Neural cell (in vitro differentiated cells): ENCODE results near the gene TEX35. TPM values are rescaled to one million over a fixed set of nuclear protein-coding genes. Genes with fewer than 3 reads are reported as not detected.

Experiments used
- H2AFZ ChIP-seq: fragments of 200-600, 300-800 bp; sonication (generic), shearing (Covaris generic); 2 replicates; pipeline ENCODE4 v1.6.0; 2014; ENCODE audit warnings: low read depth, mild to moderate bottlenecking, antibody characterized with exemption, low read length, moderate library complexity
- H3F3A ChIP-seq: fragments of 200-600 bp; shearing (Covaris generic); 2 replicates; pipeline ENCODE4 v1.6.1; 2016; ENCODE audit warnings: mild to moderate bottlenecking, moderate library complexity, mixed read lengths, antibody characterized with exemption, low read length; ENCODE audit not compliant: insufficient read depth, poor library complexity, severe bottlenecking
- H3K27ac ChIP-seq: fragments of 200-600, 300-800 bp; sonication (generic), shearing (Covaris generic); 2 replicates; pipeline ENCODE4 v1.5.1; 2014; ENCODE audit warnings: mild to moderate bottlenecking, low read length, moderate library complexity
- H3K27me3 ChIP-seq: fragments of 300-800, 200-600 bp; sonication (generic), shearing (Covaris generic); 2 replicates; pipeline ENCODE4 v1.6.0; 2014; ENCODE audit warnings: mild to moderate bottlenecking, low read depth, low read length, moderate library complexity; ENCODE audit not compliant: insufficient read depth
- H3K36me3 ChIP-seq: fragments of 300-800, 200-600 bp; sonication (generic), shearing (Covaris generic); 2 replicates; pipeline ENCODE4 v1.5.1; 2014; ENCODE audit warnings: mild to moderate bottlenecking, antibody characterized with exemption, low read length, moderate library complexity; ENCODE audit not compliant: insufficient read depth
- H3K4me2 ChIP-seq: fragments of 300-800, 200-600 bp; sonication (generic), shearing (Covaris generic); 2 replicates; pipeline ENCODE4 v1.6.0; 2014; ENCODE audit warnings: mild to moderate bottlenecking, low read length
- H3K4me3 ChIP-seq: fragments of 300-800, 200-600 bp; sonication (generic), shearing (Covaris generic); 2 replicates; pipeline ENCODE4 v1.5.1; 2014; ENCODE audit warnings: mild to moderate bottlenecking, low read length, moderate library complexity
- H3K79me2 ChIP-seq: fragments of 200-600 bp; shearing (Covaris generic); replicated peaks from 2 replicates; pipeline ENCODE4 v1.6.0; 2014; ENCODE audit warnings: mild to moderate bottlenecking, low read length, moderate library complexity; ENCODE audit not compliant: insufficient read depth
- H3K9ac ChIP-seq: fragments of 300-800, 200-600 bp; sonication (generic), shearing (Covaris generic); 2 replicates; pipeline ENCODE4 v1.6.1; 2016; ENCODE audit warnings: mild to moderate bottlenecking, low read length, mixed read lengths
- H3K9me2 ChIP-seq: fragments of 200-600 bp; shearing (Covaris generic); 2 replicates; pipeline ENCODE4 v1.6.1; 2016; ENCODE audit warnings: mild to moderate bottlenecking, low read length, mixed read lengths; ENCODE audit not compliant: insufficient read depth
- H3K9me3 ChIP-seq: fragments of 200-600, 300-800 bp; sonication (generic), shearing (Covaris generic); 2 replicates; pipeline ENCODE4 v1.6.1; 2016; ENCODE audit warnings: mild to moderate bottlenecking, mixed run types, low read length, moderate library complexity, mixed read lengths
- H4K20me1 ChIP-seq: fragments of 200-600 bp; shearing (Covaris generic); 2 replicates; pipeline ENCODE4 v1.6.1; 2016; ENCODE audit warnings: mild to moderate bottlenecking, mixed run types; ENCODE audit not compliant: insufficient read depth
- CTCF ChIP-seq: fragments of 450-650 bp; IDR thresholded peaks from 2 replicates; pipeline ENCODE4 v1.5.1; 2014; ENCODE audit warnings: antibody characterized with exemption, mild to moderate bottlenecking, moderate library complexity; ENCODE audit not compliant: poor library complexity, severe bottlenecking
- EP300 ChIP-seq: fragments of 450-650 bp; conservative IDR thresholded peaks from 2 replicates; pipeline ENCODE4 v1.6.1; 2014; ENCODE audit warnings: antibody characterized with exemption, mild to moderate bottlenecking, moderate library complexity; ENCODE audit not compliant: poor library complexity, severe bottlenecking
- EZH2 ChIP-seq: fragments of 200-600, 300-800 bp; shearing (Covaris generic), sonication (generic); IDR thresholded peaks from 2 replicates; pipeline ENCODE4 v1.6.1; 2014; ENCODE audit warnings: antibody characterized with exemption, low read length, borderline replicate concordance, mild to moderate bottlenecking; ENCODE audit not compliant: insufficient read depth, poor library complexity, severe bottlenecking
- MXI1 ChIP-seq: fragments of 450-650 bp; conservative IDR thresholded peaks from 2 replicates; pipeline ENCODE4 v1.6.1; 2014; ENCODE audit warnings: antibody characterized with exemption, mild to moderate bottlenecking; ENCODE audit not compliant: poor library complexity, severe bottlenecking
- POLR2AphosphoS5 ChIP-seq: IDR thresholded peaks from 2 replicates; pipeline ENCODE4 v1.6.1; 2012
- RAD21 ChIP-seq: fragments of 450-650 bp; conservative IDR thresholded peaks from 2 replicates; pipeline ENCODE4 v1.6.1; 2014; ENCODE audit warnings: antibody characterized with exemption, mild to moderate bottlenecking, moderate library complexity
- REST ChIP-seq: IDR thresholded peaks from 2 replicates; pipeline ENCODE4 v1.6.1; 2012; ENCODE audit warnings: borderline replicate concordance
- SMC3 ChIP-seq: fragments of 450-650 bp; conservative IDR thresholded peaks from 2 replicates; pipeline ENCODE4 v1.6.1; 2014; ENCODE audit warnings: antibody characterized with exemption, mild to moderate bottlenecking, moderate library complexity; ENCODE audit not compliant: poor library complexity
- TAF1 ChIP-seq: IDR thresholded peaks from 2 replicates; pipeline ENCODE4 v1.6.1; 2012; ENCODE audit warnings: low read depth
- polyA plus RNA-seq: library from polyadenylated mRNA; depleted of rRNA; stranded (reverse); fragments of >200 nt; gene quantifications from 2 replicates; pipeline ENCODE4 v1.2.3, GENCODE V29; 2014

TEX35 gene
- polyA plus RNA-seq, 1 donor from 2014 or later = not detected

GRCh38 chr1:178486100-178487069 lies 26.5 kb upstream of the TEX35 start:
- no peaks in the 10 kb centered on the region for H3K79me2 ChIP-seq
- H4K20me1 ChIP-seq = no peaks in the 10 kb centered on the region
- H3K9ac ChIP-seq = no peak overlapping the region
- H3K27ac ChIP-seq = no peak overlapping the region
- H3K36me3 ChIP-seq = no peaks in the 10 kb centered on the region
- H3K4me2 ChIP-seq = no peak overlapping the region
- H3K9me3 ChIP-seq = no peaks in the 10 kb centered on the region
- H3F3A ChIP-seq = no peaks in the 10 kb centered on the region
- TF ChIP-seq CTCF = no peak
- no peak for TF ChIP-seq EP300
- no peak for TF ChIP-seq EZH2
- no peak for TF ChIP-seq SMC3
- no peak for TF ChIP-seq RAD21
- TF ChIP-seq MXI1 = no peak
- TF ChIP-seq TAF1 = no peak
- H3K27me3 ChIP-seq = no peaks in the 10 kb centered on the region
- no peak overlapping the region for H3K4me3 ChIP-seq
- no peak overlapping the region for H2AFZ ChIP-seq
- H3K9me2 ChIP-seq = no peaks in the 10 kb centered on the region

GRCh38 chr1:178487070-178487615 lies 25.8 kb upstream of the TEX35 start:
- Histone ChIP-seq H3K9ac (no peak overlapping the region), H3K27ac (no peak overlapping the region), H3K79me2 (no peaks in the 10 kb centered on the region), H3K4me2 (no peak overlapping the region), H3F3A (no peaks in the 10 kb centered on the region), H3K4me3 (no peak overlapping the region), H4K20me1 (no peaks in the 10 kb centered on the region), H2AFZ (no peak overlapping the region), H3K27me3 (no peaks in the 10 kb centered on the region), H3K36me3 (no peaks in the 10 kb centered on the region), H3K9me3 (no peaks in the 10 kb centered on the region), H3K9me2 (no peaks in the 10 kb centered on the region)
- TF ChIP-seq SMC3 (no peak), EP300 (no peak), EZH2 (no peak), CTCF (no peak), POLR2AphosphoS5 (no peak), TAF1 (no peak), RAD21 (no peak), MXI1 (no peak), REST (no peak)
